ENCODE data around the gene COX4I2.

Gene COX4I2

GRCh38 chr20:31605031-31605901 is 32.4 kb upstream of the COX4I2 start, which contains the start of gene ID1 (continued):
- TF ChIP-seq OVOL3 (tag by site-specific recombination; IDR thresholded peaks at IDR 0.05): no peak
- TF ChIP-seq ZSCAN30 (tag by site-specific recombination; IDR thresholded peaks at IDR 0.05): peak; percentile 44; the same call in 1 of the 2 replicates
- no peak for TF ChIP-seq GFI1B (tag by site-specific recombination; IDR thresholded peaks at IDR 0.05)
- no peak; the same call in 1 of the 2 replicates for TF ChIP-seq ZNF24 (tag by site-specific recombination; IDR thresholded peaks at IDR 0.05)
- no peak for TF ChIP-seq ZNF488 (tag by site-specific recombination; IDR thresholded peaks at IDR 0.05)
- peak; percentile 97 for TF ChIP-seq ZBTB17 (tag by site-specific recombination; IDR thresholded peaks at IDR 0.05)
- no peak for TF ChIP-seq ZNF473 (tag by site-specific recombination; IDR thresholded peaks at IDR 0.05)
- no peak for TF ChIP-seq ZNF48 (tag by site-specific recombination; IDR thresholded peaks at IDR 0.05)
- TF ChIP-seq PRDM6 (tag by site-specific recombination; IDR thresholded peaks at IDR 0.05): no peak
- TF ChIP-seq KLF7 (tag by site-specific recombination; IDR thresholded peaks at IDR 0.05; ENCODE audit: borderline replicate concordance): no peak
- TF ChIP-seq KLF16 (tag by site-specific recombination; IDR thresholded peaks at IDR 0.05): peak; percentile 63; the same call in 1 of the 2 replicates
- TF ChIP-seq ZNF707 (tag by site-specific recombination; IDR thresholded peaks at IDR 0.05): no peak
- TF ChIP-seq TCF7L2 (IDR thresholded peaks at IDR 0.05; ENCODE audit: borderline replicate concordance, low read depth, low read length): 0 out of 2 replicates have a peak, but pooled peaks have one; percentile 8
- TF ChIP-seq ZNF157 (tag by site-specific recombination; IDR thresholded peaks at IDR 0.05): no peak
- TF ChIP-seq BCL11B (tag by site-specific recombination; IDR thresholded peaks at IDR 0.05; ENCODE audit: low read depth): no peak
- no peak for TF ChIP-seq ZNF621 (tag by site-specific recombination; IDR thresholded peaks at IDR 0.05)
- TF ChIP-seq KLF17 (tag by site-specific recombination; IDR thresholded peaks at IDR 0.05): peak; percentile 82
- TF ChIP-seq ZNF776 (tag by site-specific recombination; IDR thresholded peaks at IDR 0.05; ENCODE audit: borderline replicate concordance): no peak
- no peak for TF ChIP-seq ZSCAN5A (tag by site-specific recombination; IDR thresholded peaks at IDR 0.05)
- no peak; the same call in 1 of the 2 replicates for TF ChIP-seq ZNF280D (tag by site-specific recombination; IDR thresholded peaks at IDR 0.05)
- TF ChIP-seq YY2 (tag by site-specific recombination; IDR thresholded peaks at IDR 0.05): no peak
- TF ChIP-seq ZNF837 (tag by site-specific recombination; IDR thresholded peaks at IDR 0.05): no peak
- peak; percentile 92 for TF ChIP-seq ZNF335 (tag by site-specific recombination; conservative IDR thresholded peaks at IDR 0.05)
- TF ChIP-seq ZNF561 (tag by site-specific recombination; IDR thresholded peaks at IDR 0.05; ENCODE audit: borderline replicate concordance): no peak
- TF ChIP-seq ZNF2 (tag by site-specific recombination; IDR thresholded peaks at IDR 0.05): peak; percentile 48; the same call in 1 of the 2 replicates
- TF ChIP-seq ZNF843 (tag by site-specific recombination; IDR thresholded peaks at IDR 0.05): no peak
- no peak for TF ChIP-seq ZNF366 (tag by site-specific recombination; conservative IDR thresholded peaks at IDR 0.05)
- TF ChIP-seq BCL11A (tag by site-specific recombination; IDR thresholded peaks at IDR 0.05; ENCODE audit: low read depth): no peak
- TF ChIP-seq ZNF626 (tag by site-specific recombination; IDR thresholded peaks at IDR 0.05): no peak
- TF ChIP-seq ATF2 (tag by site-specific recombination; IDR thresholded peaks at IDR 0.05; ENCODE audit: low read depth): no peak
- no peak; the same call in 1 of the 2 replicates for TF ChIP-seq ZFP69B (tag by site-specific recombination; IDR thresholded peaks at IDR 0.05)
